NCI-H748 treated with DMSO at 0.1 percent for 48 hours (cell line): ENCODE results near the gene WDR5.
"Not testable (repeated sequence)": the region's sequence is repeated elsewhere in the genome, so short reads cannot be mapped to it uniquely, and the experiment has no call there.

Experiments used
- DNase-seq: peaks from one replicate; lab custom pipeline; 2025; lab: John Stamatoyannopoulos, UW

WDR5 gene

GRCh38 chr9:134135343-134136117, at the start of gene WDR5:
Gene WDR5 (plus strand): TSS chr9:134136082. CDS start chr9:134139878, 3,796 bp downstream.
- DNase-seq = peak; percentile 77

GRCh38 chr9:134088063-134088725, 47.7 kb upstream of the WDR5 start:
- no peak for DNase-seq

GRCh38 chr9:134089972-134090371, 45.9 kb upstream of the WDR5 start:
- DNase-seq = no peak

- peak; percentile 63 for DNase-seq
These were observed 36.6 kb upstream of the WDR5 start for GRCh38 chr9:134099123-134099761.

GRCh38 chr9:134100040-134100439, 35.8 kb upstream of the WDR5 start:
- no peak for DNase-seq

- not testable (repeated sequence) for DNase-seq
These were observed 34.7 kb upstream of the WDR5 start for GRCh38 chr9:134101133-134101532.

- DNase-seq = no peak
These were observed 34.2 kb upstream of the WDR5 start for GRCh38 chr9:134101623-134102149.

GRCh38 chr9:134103391-134103998, 32.4 kb upstream of the WDR5 start:
- DNase-seq = no peak

- no peak for DNase-seq
These were observed 24.8 kb upstream of the WDR5 start for GRCh38 chr9:134111064-134111463.

GRCh38 chr9:134112561-134112960, 23.3 kb upstream of the WDR5 start:
- DNase-seq = no peak

GRCh38 chr9:134118972-134119371, 16.9 kb upstream of the WDR5 start:
- DNase-seq = not testable (repeated sequence)

- no peak for DNase-seq
These were observed 12.1 kb upstream of the WDR5 start for GRCh38 chr9:134123764-134124128.

GRCh38 chr9:134125413-134126095, 10.3 kb upstream of the WDR5 start:
- no peak for DNase-seq

- no peak for DNase-seq
These were observed 9.5 kb upstream of the WDR5 start for GRCh38 chr9:134126373-134126772.

GRCh38 chr9:134127065-134127580, 8.8 kb upstream of the WDR5 start:
- DNase-seq = no peak

- no peak for DNase-seq
These were observed 8.3 kb upstream of the WDR5 start for GRCh38 chr9:134127616-134128015.

GRCh38 chr9:134128727-134129679, 6.9 kb upstream of the WDR5 start:
- DNase-seq = no peak

- DNase-seq = no peak
These were observed 5.1 kb upstream of the WDR5 start for GRCh38 chr9:134130503-134131375.

GRCh38 chr9:134131471-134132207, 4.2 kb upstream of the WDR5 start:
- DNase-seq = no peak
